Activated T-helper 9 cell treated with anti-CD3 and anti-CD28 coated beads, Interleukin-2, amount 50 U/mL, for 16 hours (primary cell): ENCODE measurements around the gene TPH2.
A peak's percentile ranks its signal among the peaks of the same experiment; 100 is the strongest.

Experiments
- DNase-seq: peaks from one replicate; pipeline ENCODE4 v3.0.0-alpha.2; 2020; ENCODE audit warnings: low read depth

TPH2 gene

GRCh38 chr12:71958993-71959578, 20.4 kb downstream of the TPH2 start:
- DNase-seq, result no peak

GRCh38 chr12:71967211-71967610, 28.6 kb downstream of the TPH2 start:
- DNase-seq, result no peak

DNA sequence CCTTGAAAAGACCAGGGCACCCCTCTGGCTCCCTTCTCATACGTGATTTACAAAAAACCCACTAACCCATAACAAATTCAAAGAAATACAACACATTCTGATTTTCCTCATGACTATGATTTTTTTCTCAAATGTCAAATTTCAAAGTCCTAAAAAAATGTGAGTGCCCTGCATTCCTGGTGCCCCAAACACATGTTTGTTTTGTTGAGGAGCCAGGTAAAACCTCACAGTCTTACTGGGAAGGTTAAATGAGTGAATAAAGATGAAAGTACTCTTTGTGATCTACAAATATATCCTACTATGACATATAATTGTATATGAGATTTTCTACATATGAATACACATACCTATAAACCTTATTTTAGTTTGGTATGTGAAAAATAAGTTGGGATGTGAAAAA, 30.7 kb downstream of the TPH2 start:
- no peak for DNase-seq

DNA sequence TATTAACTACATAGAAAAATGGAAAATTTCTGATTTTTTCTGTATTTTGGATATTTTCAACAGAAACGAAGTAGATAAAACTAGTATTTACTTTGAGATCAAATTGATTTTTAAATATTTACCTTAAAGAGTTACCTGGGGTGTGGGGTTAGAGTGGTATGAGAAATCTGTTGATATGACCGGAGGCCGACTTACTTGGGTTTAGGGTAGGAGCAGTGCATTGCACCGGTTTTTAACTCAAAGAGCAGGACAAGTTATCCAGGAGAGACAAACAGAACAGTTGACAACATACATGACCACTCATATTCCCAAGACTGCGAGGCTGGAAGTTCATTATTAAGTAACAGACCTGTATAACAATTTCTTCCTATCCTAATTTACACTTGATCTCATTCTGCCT, 31.4 kb downstream of the TPH2 start:
- DNase-seq, result no peak

DNA sequence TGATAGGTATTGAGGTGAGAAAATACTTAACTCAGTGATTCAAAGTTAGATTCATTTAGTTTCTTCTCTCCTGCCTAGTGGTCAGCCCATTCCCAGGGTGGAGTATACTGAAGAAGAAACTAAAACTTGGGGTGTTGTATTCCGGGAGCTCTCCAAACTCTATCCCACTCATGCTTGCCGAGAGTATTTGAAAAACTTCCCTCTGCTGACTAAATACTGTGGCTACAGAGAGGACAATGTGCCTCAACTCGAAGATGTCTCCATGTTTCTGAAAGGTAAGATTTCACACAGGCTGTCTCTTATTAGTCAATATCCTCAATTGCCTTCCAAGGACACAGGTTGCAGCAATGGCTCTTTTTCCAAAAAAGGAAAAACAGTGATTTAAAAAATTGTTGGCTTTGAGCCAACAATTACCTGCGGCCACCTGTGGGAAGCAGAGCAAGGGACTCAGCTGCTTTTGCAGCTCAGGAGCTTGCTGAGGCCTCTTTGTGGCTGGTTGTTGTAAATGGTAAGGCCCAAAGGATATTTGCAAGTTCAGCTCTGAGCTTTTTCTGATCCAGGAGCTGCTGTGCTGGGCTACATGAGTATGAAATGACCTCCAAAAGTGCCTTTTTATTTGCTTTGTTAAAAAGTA, 33.9 kb downstream of the TPH2 start:
- DNase-seq, result no peak

GRCh38 chr12:71973687-71974086, 35.0 kb downstream of the TPH2 start:
- DNase-seq, result no peak

- DNase-seq, result no peak
These were observed 41.9 kb downstream of the TPH2 start for GRCh38 chr12:71980538-71980937.

DNA sequence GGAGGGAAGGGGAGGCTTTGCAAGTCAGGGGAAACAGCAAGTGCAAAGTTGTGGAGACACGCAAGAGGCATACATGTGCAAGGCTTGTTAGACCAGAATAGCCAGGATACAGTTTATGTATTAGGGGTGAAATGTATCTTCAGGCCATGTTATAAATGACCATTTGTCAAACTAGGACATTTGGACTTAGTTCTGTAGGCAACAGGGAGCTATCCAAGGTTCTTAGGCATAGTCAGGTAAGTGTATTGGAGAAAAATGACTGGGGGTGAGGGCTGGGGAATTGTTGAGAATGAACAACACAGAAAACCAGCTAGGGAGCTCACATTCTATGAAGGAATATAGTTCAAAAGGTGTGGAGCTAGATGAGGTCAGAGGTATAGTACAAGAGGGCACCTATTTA, 42.5 kb downstream of the TPH2 start:
- DNase-seq, result no peak

DNA sequence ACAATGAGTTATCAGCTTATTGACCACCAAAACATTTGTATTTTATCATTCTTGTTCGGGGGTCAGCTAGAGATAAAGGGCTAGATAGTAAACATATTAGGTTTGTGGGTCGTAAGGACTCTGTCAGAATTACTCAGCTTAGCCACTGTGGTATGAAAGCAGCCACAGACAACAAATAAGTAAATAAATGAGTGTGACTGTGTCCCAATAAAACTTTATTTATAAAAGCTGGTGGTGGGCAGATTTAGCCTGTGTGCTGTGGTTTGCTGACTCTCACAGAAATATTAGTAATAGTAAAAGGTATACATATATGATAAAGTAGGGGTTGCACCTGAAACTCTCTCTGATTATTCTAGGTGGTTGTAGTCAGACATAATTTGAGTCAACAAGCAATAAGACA, 56.1 kb downstream of the TPH2 start:
- no peak for DNase-seq

- no peak for DNase-seq
These were observed 61.1 kb downstream of the TPH2 start for GRCh38 chr12:71999795-72000194.

DNA sequence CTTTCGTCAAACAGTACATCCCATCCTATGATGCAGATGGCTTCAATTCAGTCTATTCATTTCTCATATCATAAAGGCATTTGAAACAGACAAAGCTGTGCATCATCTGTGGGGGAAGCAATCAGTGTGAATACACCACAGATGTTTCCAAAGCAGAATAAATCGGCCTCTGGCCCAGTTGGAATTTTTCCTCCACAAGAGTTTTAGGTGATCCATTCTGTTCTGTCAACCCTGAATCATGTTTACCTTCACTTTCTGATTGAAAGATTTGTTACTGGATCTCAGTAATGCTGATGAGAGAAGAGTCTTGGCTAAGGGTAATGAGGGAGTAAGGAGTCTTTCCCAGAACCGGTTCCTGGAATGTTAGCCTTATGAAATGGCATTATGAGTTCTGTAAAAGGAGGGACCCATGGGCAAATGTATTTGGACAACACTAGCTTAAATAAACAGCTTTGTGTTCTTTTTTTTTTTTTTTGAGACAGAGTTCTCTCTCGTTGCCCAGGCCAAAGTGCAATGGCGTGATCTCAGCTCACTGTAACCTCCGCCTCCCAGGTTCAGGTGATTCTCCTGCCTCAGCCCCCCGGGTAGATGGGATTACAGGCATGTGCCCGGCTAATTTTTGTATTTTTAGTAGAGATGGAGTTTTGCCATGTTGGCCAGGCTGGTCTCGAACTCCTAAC, 62.5 kb downstream of the TPH2 start:
- DNase-seq, result no peak

GRCh38 chr12:72006766-72007165, 68.1 kb downstream of the TPH2 start:
- no peak for DNase-seq

DNA sequence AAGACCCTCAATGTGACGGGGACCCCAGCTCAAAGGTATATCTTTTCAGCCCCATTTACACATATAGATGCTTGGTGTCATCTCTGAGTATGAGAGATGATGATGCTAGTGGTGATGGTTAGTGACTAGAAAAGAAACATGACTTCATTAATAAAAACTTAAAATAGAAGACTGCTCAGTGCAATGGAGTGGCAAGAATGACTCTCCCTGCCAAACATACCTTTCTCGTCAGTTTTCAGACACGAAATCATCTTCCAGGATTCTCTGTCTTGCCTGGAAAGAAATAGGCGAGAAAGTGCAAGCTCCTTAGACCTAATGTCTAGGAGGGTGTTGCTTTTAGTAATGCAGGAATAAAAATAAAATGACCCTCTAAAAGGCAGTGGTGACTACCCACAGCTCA, 71.7 kb downstream of the TPH2 start:
- no peak for DNase-seq

DNA sequence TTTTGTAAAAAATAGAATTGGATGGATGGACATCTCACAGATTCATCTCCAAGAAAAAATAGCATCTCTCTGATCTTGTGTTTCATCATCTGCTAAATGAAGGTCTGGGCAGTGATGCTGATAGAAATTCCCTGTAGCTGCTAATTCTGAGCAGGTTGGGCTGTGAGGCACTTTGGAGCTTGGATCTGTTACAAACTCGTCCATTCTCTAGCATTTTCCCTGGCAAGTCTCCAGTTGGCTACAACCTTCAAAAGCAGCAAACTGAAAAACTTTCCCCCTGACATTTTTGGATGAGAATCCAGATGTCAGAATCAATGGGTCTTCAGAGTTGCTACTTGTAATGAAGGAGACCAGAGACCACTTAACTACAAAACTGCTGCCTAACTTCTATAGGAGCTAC, 72.7 kb downstream of the TPH2 start:
- no peak for DNase-seq

DNA sequence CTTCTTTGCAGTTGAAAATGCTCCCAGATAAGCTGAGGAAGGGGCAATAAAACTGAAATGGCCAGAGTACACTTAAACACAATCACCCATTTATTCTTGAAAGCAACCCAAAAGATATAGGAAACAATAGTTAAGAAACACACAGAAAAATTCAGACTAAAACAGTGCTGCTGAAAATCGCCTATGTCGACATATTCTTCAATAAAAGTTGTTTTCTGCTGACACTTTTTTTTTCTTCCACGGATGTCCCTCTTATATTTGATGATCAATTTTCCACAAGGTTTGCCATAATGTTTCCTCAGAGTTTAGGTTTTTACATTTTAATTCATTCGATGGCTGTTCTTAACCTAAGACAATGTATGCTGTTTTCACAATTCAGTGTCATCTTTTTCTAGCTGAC, 74.2 kb downstream of the TPH2 start:
- DNase-seq, result no peak

GRCh38 chr12:72015895-72016294, 77.2 kb downstream of the TPH2 start:
- DNase-seq, result no peak

DNA sequence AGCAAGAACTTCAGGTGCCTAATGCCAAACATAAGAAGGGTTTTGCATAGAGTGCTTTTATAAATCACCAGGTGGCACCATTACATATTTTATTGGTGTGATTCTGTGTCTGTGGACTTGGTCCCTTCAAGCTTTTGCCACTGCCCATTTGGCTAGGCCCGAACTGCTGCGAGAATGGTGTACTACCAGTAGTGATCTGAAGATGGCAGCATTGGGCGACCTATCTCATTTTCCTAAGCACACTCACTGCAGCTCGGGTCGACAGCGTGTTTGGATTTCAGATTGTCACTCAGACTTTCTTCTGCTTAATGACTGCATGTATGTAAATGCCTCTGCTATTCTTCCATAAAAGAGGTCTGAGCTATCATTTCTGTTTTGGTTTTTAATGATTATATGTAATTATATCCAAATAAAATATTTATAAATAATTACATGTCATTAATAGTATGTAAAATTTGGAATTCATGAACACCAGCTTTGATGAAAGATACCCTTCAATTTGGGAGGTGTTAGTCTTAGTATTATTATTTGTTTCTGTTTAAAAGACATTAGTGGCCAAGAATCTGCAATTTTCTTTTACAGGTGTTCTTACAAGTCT, 78.5 kb downstream of the TPH2 start:
- DNase-seq, result peak; percentile 17

DNA sequence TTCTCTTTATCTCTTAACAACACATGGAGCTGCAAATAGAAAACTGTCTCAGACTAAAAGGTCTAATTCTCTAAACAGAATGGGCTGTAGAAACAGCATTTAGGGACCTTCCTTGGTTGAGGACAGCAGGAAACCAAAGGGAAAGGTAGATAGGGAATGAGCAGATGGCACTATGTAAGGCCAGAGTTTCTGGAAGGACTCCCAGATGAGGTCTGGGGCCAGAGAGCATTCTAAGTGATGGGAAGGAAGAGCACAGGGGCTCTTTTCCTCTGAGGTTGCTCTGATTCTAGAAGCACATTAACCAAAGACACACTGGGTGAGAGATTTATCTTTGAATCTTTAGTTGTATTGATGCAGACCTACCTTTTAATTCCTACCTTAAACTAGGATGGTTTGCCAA, 79.4 kb downstream of the TPH2 start:
- no peak for DNase-seq

GRCh38 chr12:72024613-72025012, 86.0 kb downstream of the TPH2 start:
- DNase-seq, result no peak

- DNase-seq, result no peak
These were observed 86.9 kb downstream of the TPH2 start for GRCh38 chr12:72025524-72025923.

GRCh38 chr12:72028966-72029365, 90.3 kb downstream of the TPH2 start:
- no peak for DNase-seq

- no peak for DNase-seq
These were observed 91.6 kb downstream of the TPH2 start for GRCh38 chr12:72030277-72030676.

DNA sequence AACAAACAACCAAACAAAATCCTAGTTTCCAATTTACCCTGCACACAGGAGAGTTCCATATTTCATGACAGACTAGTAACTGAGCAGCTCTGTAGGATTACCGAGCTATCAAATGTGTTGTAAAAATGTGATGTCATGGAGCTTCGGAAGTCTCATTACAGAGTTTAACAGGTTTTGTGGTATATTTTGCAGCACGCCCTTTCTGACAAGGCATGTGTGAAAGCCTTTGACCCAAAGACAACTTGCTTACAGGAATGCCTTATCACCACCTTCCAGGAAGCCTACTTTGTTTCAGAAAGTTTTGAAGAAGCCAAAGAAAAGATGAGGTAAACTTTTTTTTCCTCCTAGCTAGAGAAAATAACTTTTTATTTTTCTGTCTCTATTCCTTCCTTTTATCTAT, 92.4 kb downstream of the TPH2 start:
- DNase-seq, result no peak
